HCT116 (cell line): ENCODE data around the gene HMSD. TPM values are rescaled to one million over a fixed set of nuclear protein-coding genes. Genes with fewer than 3 reads are reported as not detected.

ENCODE experiments used
- ATAC-seq: fragments of 200-7000 bp; cut with Tn5 transposase; 2 replicates; pipeline ENCODE4 v1.9.1; 2020; ENCODE audit warnings: mild to moderate bottlenecking, moderate library complexity
- BruUV-seq: library from RNA; stranded (reverse); fragments of 400-500 nt; replicated peaks from 2 replicates; lab custom pipeline; 2021; lab: Mats Ljungman, UMichigan
- CTCF ChIA-PET: fragments of 300-600 bp; sonication (Branson Sonifier 250); formaldehyde crosslinking; loops from one replicate; lab custom pipeline; 2021; ENCODE audit warnings: antibody characterized with exemption; lab: Charles Lee
- POLR2A ChIA-PET: fragments of 300-600, 350-600 bp; sonication (Branson Sonifier 250); formaldehyde crosslinking; loops from one replicate; lab custom pipeline; 2021; ENCODE audit warnings: antibody characterized with exemption; lab: Charles Lee
- RAD21 ChIA-PET, 2 experiments: fragments of 300-600 bp; sonication (Branson Sonifier 250); formaldehyde crosslinking; loops; one replicate each; lab custom pipeline; 2023; ENCODE audit warnings: low total read pairs in 2 of 2; ENCODE audit not compliant: uncharacterized antibody in 2 of 2, unreplicated experiment in 2 of 2, low non-redundant PET in 1 of 2; lab: Charles Lee
- DNase-seq: peaks from one replicate; pipeline ENCODE4 v3.0.0-alpha.2; 2010; ENCODE audit warnings: low read depth, low spot score
- H2AFZ ChIP-seq: fragments of 200-600 bp; shearing (Covaris generic), sonication (generic); 2 replicates; pipeline ENCODE4 v1.6.1; 2017; ENCODE audit warnings: low read depth, mixed run types, mixed read lengths, antibody characterized with exemption, low read length; ENCODE audit not compliant: poor library complexity, severe bottlenecking
- H3K27ac ChIP-seq: 2 replicates; pipeline ENCODE4 v1.5.1; 2012; ENCODE audit warnings: low read depth, low read length
- H3K27me3 ChIP-seq: fragments of 200-600 bp; sonication (generic); 2 replicates; pipeline ENCODE4 v1.6.1; 2016; ENCODE audit warnings: mixed run types, low read length, mixed read lengths; ENCODE audit not compliant: insufficient read depth
- H3K36me3 ChIP-seq, 2 experiments: fragments of 200-500 bp in 1 of 2; fragments of 200-600 bp in 1 of 2; sonication (Bioruptor generic) in 1 of 2; sonication (generic) in 1 of 2; 2 replicates each; pipeline versions ENCODE4 v1.5.1 to v1.6.1; 2014 to 2016; ENCODE audit warnings: low read length in 2 of 2, inconsistent platforms in 1 of 2, mixed read lengths in 1 of 2, mixed run types in 1 of 2; ENCODE audit not compliant: insufficient read depth in 2 of 2, control insufficient read depth in 1 of 2
- H3K4me1 ChIP-seq, 2 experiments: fragments of 200-600 bp in 1 of 2; sonication (generic) in 1 of 2; 2 replicates each; pipeline versions ENCODE4 v1.5.1 to v1.6.1; 2012 to 2017; ENCODE audit warnings: low read length in 2 of 2, inconsistent platforms in 1 of 2, mild to moderate bottlenecking in 1 of 2, mixed read lengths in 1 of 2, mixed run types in 1 of 2, moderate library complexity in 1 of 2; ENCODE audit not compliant: insufficient read depth in 2 of 2, control insufficient read depth in 1 of 2
- H3K4me2 ChIP-seq: fragments of 200-600 bp; sonication (generic); 2 replicates; pipeline ENCODE4 v1.6.1; 2017; ENCODE audit warnings: mixed run types, low read length, mixed read lengths
- H3K4me3 ChIP-seq, 2 experiments: fragments of 200-600 bp in 1 of 2; sonication (generic) in 1 of 2; replicated peaks in 1 of 2; 2 replicates each; pipeline ENCODE4 v1.5.1; 2011 to 2016; ENCODE audit warnings: low read length in 2 of 2, control low read depth in 1 of 2, low read depth in 1 of 2, mild to moderate bottlenecking in 1 of 2, mixed read lengths in 1 of 2, mixed run types in 1 of 2
- H3K79me2 ChIP-seq: fragments of 200-600 bp; sonication (generic); 2 replicates; pipeline ENCODE4 v1.6.1; 2017; ENCODE audit warnings: mild to moderate bottlenecking, mixed run types, low read length, moderate library complexity, mixed read lengths; ENCODE audit not compliant: insufficient read depth
- H3K9ac ChIP-seq: fragments of 200-600 bp; sonication (generic); 2 replicates; pipeline ENCODE4 v1.6.1; 2016; ENCODE audit warnings: low read length, mixed read lengths
- H3K9me2 ChIP-seq: fragments of 200-600 bp; sonication (generic), shearing (Covaris generic); 2 replicates; pipeline ENCODE4 v1.6.1; 2017; ENCODE audit warnings: mixed run types, mild to moderate bottlenecking, moderate library complexity; ENCODE audit not compliant: insufficient read depth
- H3K9me3 ChIP-seq, 2 experiments: fragments of 200-500 bp in 1 of 2; fragments of 200-600 bp in 1 of 2; sonication (Bioruptor generic) in 1 of 2; sonication (generic) in 1 of 2; 2 replicates each; pipeline ENCODE4 v1.6.1; 2014 to 2017; ENCODE audit warnings: low read length in 2 of 2, mixed read lengths in 2 of 2, inconsistent platforms in 1 of 2, low read depth in 1 of 2, mild to moderate bottlenecking in 1 of 2, mixed run types in 1 of 2, moderate library complexity in 1 of 2; ENCODE audit not compliant: control insufficient read depth in 1 of 2, insufficient read depth in 1 of 2
- H4K20me1 ChIP-seq: fragments of 200-600 bp; sonication (generic), shearing (Covaris generic); 2 replicates; pipeline ENCODE4 v1.6.1; 2017; ENCODE audit warnings: mixed run types, mild to moderate bottlenecking, moderate library complexity; ENCODE audit not compliant: insufficient read depth
- ATF3 ChIP-seq: IDR thresholded peaks from 2 replicates; pipeline ENCODE4 v1.6.1; 2012
- CTCF ChIP-seq, 3 experiments: fragments of 200-600 bp in 1 of 3; sonication (generic) in 1 of 3; IDR thresholded peaks in 2 of 3; conservative IDR thresholded peaks in 1 of 3; 2 replicates each; pipeline ENCODE4 v1.5.1; 2012 to 2017; ENCODE audit warnings: low read depth in 2 of 3, low read length in 2 of 3, antibody characterized with exemption in 1 of 3, borderline replicate concordance in 1 of 3, control low read depth in 1 of 3, mild to moderate bottlenecking in 1 of 3, mixed read lengths in 1 of 3, mixed run types in 1 of 3, moderate library complexity in 1 of 3; ENCODE audit not compliant: insufficient read depth in 1 of 3
- EZH2 ChIP-seq: fragments of 200-600 bp; sonication (generic); IDR thresholded peaks from 2 replicates; pipeline ENCODE4 v1.6.1; 2017; ENCODE audit warnings: antibody characterized with exemption, mixed run types
- EZH2phosphoT487 ChIP-seq: fragments of 200-600 bp; IDR thresholded peaks from 2 replicates; pipeline ENCODE4 v1.6.1; 2018; ENCODE audit warnings: antibody characterized with exemption, borderline replicate concordance
- FOSL1 ChIP-seq: IDR thresholded peaks from 2 replicates; pipeline ENCODE4 v1.6.1; 2012; ENCODE audit warnings: low read depth
- JUND ChIP-seq: IDR thresholded peaks from 2 replicates; pipeline ENCODE4 v1.6.1; 2012
- REST ChIP-seq: IDR thresholded peaks from 2 replicates; pipeline ENCODE4 v1.6.1; 2012; ENCODE audit warnings: low read depth
- TCF7L2 ChIP-seq: IDR thresholded peaks from 2 replicates; pipeline ENCODE4 v1.7.0; 2011; ENCODE audit warnings: borderline replicate concordance, inconsistent platforms; ENCODE audit not compliant: insufficient read depth, insufficient read length; ENCODE audit errors: extremely low read depth
- ZBTB33 ChIP-seq: IDR thresholded peaks from 2 replicates; pipeline ENCODE4 v1.6.1; 2011; ENCODE audit warnings: mild to moderate bottlenecking, low read length, moderate library complexity; ENCODE audit not compliant: insufficient replicate concordance; ENCODE audit errors: extremely low read depth
- intact Hi-C: fragments of 100-400 bp; cut with micrococcal nuclease; formaldehyde crosslinking; loops from 2 replicates; pipeline ENCODE4 v1.10.0; 2022
- total RNA-seq: library from RNA; stranded (reverse); gene quantifications from one replicate; pipeline ENCODE4 v1.2.1, GENCODE V29; 2021; ENCODE audit not compliant: unreplicated experiment

Gene HMSD
- total RNA-seq, 1 experiment from 2014 or later: 5.3 TPM

- Histone ChIP-seq H3K27ac (no peak overlapping the region), H3K4me2 (no peak overlapping the region), H3K36me3 (no peaks in the 10 kb centered on the region), H2AFZ (no peak overlapping the region), H3K79me2 (no peaks in the 10 kb centered on the region), H3K27me3 (no peaks in the 10 kb centered on the region), H3K4me1 (no peaks in the 10 kb centered on the region), H3K9me2 (no peaks in the 10 kb centered on the region), H3K9me3 (no peaks in the 10 kb centered on the region), H3K4me3 (no peak overlapping the region), H3K9ac (no peak overlapping the region), H4K20me1 (no peaks in the 10 kb centered on the region)
- BruUV-seq: no TSS peak
- ChIA-PET POLR2A (no interaction called here), RAD21 (no interaction called here), CTCF (no interaction called here)
- TF ChIP-seq FOSL1: no peak
- no peak for TF ChIP-seq REST
- no peak for TF ChIP-seq EZH2phosphoT487
- TF ChIP-seq ATF3: no peak
- no peak for TF ChIP-seq JUND
- TF ChIP-seq ZBTB33: no peak
- no peak for TF ChIP-seq CTCF (IDR thresholded peaks at IDR 0.05 in 2 of 3, conservative IDR thresholded peaks at IDR 0.05 in 1 of 3; ENCODE audit: borderline replicate concordance in 1 of 3, insufficient read depth in 1 of 3, low read depth in 2 of 3, low read length in 2 of 3)
- TF ChIP-seq TCF7L2: no peak
- no peak for TF ChIP-seq EZH2
- intact Hi-C loops: no loop called here
- no peak for DNase-seq
- ATAC-seq: no peak
Measured at GRCh38 chr18:63904694-63905093, 44.4 kb upstream of the HMSD start.
